AG10803 (cell line): ENCODE data around the gene NECAB3.
A peak's percentile ranks its signal among the peaks of the same experiment; 100 is the strongest.

Source experiments
- DNase-seq: peaks from one replicate; pipeline ENCODE4 v3.0.0; 2010; ENCODE audit warnings: low read depth
- H3K4me3 ChIP-seq: 2 replicates; pipeline ENCODE4 v1.5.1; 2011; ENCODE audit warnings: mild to moderate bottlenecking, low read length, control low read depth
- CTCF ChIP-seq: conservative IDR thresholded peaks from 2 replicates; pipeline ENCODE4 v1.5.1; 2011; ENCODE audit warnings: mild to moderate bottlenecking, low read length, control low read depth, inconsistent platforms

NECAB3 gene

GRCh38 chr20:33664762-33665144 is 9.5 kb downstream of the NECAB3 start:
- DNase-seq: no peak
- TF ChIP-seq CTCF: no peak
- no peak overlapping the region for H3K4me3 ChIP-seq

- TF ChIP-seq CTCF: no peak
- H3K4me3 ChIP-seq: peak overlapping the region; percentile 80
- DNase-seq: no peak
Observed at GRCh38 chr20:33664085-33664761, 10.0 kb downstream of the NECAB3 start.

GRCh38 chr20:33663161-33664084 is 10.8 kb downstream of the NECAB3 start:
- peak; percentile 71 for DNase-seq
- peak overlapping the region; percentile 80 for H3K4me3 ChIP-seq
- no peak for TF ChIP-seq CTCF

GRCh38 chr20:33662172-33662571 is 12.1 kb downstream of the NECAB3 start, which contains the start of gene C20orf144:
TSS of gene C20orf144 (plus strand) at chr20:33662327. CDS start at chr20:33662346, 19 bp downstream.
- H3K4me3 ChIP-seq: peak within 1 kb of the TSS; percentile 80
- DNase-seq: no peak
- no peak for TF ChIP-seq CTCF

GRCh38 chr20:33660685-33661058 is 13.6 kb downstream of the NECAB3 start:
- DNase-seq: no peak
- no peak overlapping the region for H3K4me3 ChIP-seq
- TF ChIP-seq CTCF: no peak

GRCh38 chr20:33660035-33660684 is 14.1 kb downstream of the NECAB3 start:
- DNase-seq: no peak
- H3K4me3 ChIP-seq: no peak overlapping the region
- TF ChIP-seq CTCF: no peak
